GM19025 (cell line): Measurements from ENCODE around the gene ADAMTSL3.

Experiments
- ATAC-seq: cut with Tn5 transposase; IDR thresholded peaks from one replicate; pipeline ENCODE4 v1.9.1; 2021; ENCODE audit warnings: mild to moderate bottlenecking, low read depth, moderate library complexity; ENCODE audit not compliant: unreplicated experiment

ADAMTSL3 gene

GRCh38 chr15:83654379-83655236, 685 bp downstream of the ADAMTSL3 start:
- ATAC-seq = no peak

DNA sequence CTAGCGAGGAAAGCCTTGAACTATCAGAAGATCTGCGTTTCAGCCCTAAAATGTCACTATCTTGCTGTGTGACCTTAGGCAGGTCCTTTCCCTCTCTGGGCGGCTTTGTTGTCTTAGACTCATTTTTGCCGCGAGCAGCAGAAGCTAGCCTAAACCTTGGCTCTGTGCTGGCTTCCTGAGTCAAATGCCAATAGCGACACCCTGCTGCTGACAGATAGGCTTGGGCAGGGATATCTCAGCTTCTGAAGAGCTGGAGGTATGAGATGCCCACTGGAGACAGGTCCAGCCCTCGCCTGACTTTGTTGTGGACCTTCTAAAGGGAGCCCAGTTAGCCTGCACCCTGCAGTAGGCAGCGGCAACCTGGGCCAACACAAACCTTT, 1.3 kb downstream of the ADAMTSL3 start:
- no peak for ATAC-seq

DNA sequence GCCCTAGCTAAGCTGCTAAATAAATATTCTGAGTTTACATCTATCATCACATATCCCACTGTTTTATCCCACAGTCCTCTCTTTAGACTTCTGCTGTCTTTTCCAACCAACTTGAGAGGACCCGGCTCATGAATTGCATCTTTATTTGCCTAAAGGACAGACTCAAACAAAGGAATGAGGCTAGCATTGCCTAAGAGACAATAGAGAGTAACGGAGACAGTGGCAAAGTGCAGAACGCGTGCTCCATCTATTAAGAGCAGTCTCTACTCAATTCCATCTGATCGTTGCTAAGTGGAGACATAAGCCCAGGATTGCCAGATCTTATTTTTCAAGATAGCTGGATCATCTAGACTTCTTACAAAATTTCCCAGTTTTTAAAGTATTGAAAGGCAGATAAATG, 2.3 kb downstream of the ADAMTSL3 start:
- ATAC-seq = no peak

GRCh38 chr15:83656943-83657528, 3.1 kb downstream of the ADAMTSL3 start:
- no peak for ATAC-seq

DNA sequence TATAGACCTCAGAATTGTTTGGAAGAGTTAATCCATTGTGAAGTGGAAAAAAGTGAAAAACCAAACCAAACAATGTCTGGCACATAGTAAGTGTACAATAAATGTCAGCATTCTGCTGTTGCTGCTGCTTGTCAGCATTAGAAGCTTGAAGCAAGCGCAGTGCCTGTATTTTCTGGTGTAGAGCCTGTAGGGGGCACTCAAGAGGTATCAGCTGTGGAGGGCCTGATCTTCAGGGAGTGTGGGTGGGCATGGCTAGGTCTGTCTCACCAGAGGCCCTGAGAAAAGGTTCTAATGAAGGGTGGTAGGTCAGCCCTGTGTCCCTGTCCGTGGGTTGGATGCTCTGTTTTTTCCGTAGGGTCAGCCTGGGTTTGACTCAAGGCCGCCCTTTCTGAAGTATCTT, 3.6 kb downstream of the ADAMTSL3 start:
- ATAC-seq = no peak

- ATAC-seq = no peak
Observed at GRCh38 chr15:83658430-83659416, 4.8 kb downstream of the ADAMTSL3 start.

- no peak for ATAC-seq
Observed at GRCh38 chr15:83659417-83659812, 5.5 kb downstream of the ADAMTSL3 start.

DNA sequence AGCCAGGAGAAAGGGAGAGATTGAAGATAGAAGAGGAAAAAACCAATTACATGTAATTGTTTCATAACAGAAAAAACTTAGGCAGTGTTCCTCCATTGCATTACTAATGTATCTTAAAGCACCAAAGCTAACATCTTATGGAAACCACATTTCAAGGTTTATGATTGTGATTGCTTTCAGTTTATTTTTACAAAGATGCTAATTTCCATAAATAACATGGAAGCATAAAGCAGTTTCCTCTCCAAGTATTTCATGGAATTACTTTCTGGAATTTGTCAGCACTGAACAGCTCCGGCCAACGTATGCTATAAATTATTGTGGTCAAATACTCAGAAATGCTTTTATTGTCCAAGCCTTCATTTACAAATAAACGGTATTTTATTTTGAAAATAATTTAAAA, 11.6 kb downstream of the ADAMTSL3 start:
- ATAC-seq = no peak

- no peak for ATAC-seq
Observed at GRCh38 chr15:83670672-83671229, 16.8 kb downstream of the ADAMTSL3 start.

DNA sequence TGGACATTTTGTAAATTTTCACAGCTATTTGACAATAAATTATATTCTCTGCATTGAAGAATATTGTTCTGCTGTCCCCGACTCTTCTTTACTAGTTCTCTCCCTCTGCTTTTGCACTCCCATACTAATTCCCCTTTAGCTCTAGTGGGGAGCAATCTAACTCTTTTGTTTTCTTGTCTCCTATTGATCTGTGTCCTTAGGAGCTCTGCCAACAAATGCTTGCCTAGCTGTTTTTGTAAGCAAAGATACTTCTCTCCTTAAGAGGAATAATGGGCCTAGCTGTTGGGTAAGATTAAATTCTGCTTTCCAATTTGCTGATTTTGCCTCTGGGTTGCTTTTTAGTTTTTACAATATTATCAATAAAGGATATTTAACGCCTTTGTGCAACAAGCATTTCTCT, 17.7 kb downstream of the ADAMTSL3 start:
- no peak for ATAC-seq

DNA sequence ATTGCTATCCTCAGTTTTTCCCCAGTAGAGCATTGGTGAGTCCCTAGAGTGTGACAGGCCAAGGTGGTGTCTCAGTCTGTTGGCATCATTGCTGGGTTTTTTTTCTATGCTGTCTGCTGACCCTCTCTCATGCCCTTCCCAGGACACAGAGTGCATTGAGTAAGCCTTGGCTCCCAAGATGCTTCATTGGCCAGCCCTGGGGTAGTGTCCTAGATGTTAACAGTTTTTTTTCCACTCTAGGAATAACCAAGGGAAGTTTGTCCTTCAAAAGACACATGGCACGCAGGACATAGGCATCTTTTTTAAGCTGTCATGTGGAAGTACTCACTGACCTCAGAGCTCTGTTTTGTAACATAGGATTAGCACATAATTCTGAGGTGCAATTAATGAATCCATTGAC, 19.5 kb downstream of the ADAMTSL3 start:
- no peak for ATAC-seq

DNA sequence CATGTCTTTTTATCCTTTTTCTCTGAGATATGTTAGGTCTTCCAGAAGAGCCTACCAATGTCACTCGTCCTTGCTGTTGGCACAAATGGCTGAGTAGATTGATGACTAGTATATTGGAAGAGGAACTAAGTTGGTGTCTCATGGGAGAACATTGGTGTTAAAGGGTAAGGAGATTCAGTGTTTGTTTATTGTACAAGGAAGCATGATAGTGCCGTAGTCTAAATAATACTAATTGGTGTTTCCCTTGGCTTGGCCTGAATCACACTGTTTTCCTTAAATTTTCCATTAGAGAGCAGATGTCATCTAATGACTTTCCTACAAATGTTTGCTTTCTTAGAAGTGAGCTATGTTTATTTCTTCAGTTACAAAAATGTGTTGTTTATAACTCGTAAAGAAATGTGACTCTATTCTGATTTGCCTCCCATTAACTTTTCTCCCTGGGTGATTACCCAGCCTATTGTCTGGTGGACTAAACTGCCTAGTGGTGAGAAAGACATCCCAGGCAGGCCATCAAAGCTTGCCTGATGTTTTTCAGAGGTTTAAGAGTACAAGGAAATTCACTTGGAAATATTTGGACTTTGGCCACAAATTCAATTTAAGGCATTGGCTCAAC, 28.7 kb downstream of the ADAMTSL3 start:
- ATAC-seq = no peak

DNA sequence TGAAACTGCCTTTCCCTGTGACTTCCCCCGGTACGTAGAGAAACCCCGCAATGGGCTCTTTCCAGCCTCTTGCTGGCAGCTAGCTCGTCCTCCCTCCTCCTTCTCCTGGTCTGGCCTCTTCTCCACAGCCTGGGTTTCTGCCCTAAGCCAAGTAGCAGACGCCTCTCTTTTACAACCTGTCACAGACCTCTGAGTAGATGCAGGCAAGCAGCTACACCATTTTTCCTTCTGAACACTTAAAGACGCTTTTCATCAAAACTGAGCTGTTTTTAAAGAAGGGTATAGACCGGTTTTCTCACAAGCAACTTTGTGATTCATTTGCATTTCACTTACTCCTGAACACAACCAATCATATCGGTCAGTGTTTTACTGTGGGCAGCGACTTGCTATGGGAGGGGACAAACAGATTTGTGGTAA, 32.0 kb downstream of the ADAMTSL3 start:
- no peak for ATAC-seq

GRCh38 chr15:83688201-83688600, 34.3 kb downstream of the ADAMTSL3 start:
- ATAC-seq = no peak

DNA sequence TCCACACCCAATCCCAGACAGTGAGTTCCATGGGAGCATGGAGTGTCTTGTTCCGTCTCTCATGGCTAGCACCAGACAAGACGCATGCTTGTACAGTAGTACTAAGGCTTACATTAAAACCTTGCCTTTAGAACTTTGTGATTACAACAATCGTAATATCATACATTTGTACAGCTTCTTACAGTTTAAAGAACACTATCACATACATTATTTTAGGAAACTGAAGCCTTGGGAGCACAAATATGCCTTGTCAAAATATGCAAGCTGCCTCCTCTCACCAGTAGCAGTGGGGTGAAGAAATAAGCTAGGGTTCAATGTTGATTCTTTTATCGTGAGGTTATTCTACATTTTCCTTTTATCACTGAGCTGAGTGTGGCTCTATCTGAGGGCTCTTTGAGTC, 36.8 kb downstream of the ADAMTSL3 start:
- ATAC-seq = no peak

- ATAC-seq = no peak
Observed at GRCh38 chr15:83692746-83693581, 39.0 kb downstream of the ADAMTSL3 start.

- ATAC-seq = no peak
Observed at GRCh38 chr15:83694015-83694414, 40.1 kb downstream of the ADAMTSL3 start.

GRCh38 chr15:83694536-83694935, 40.6 kb downstream of the ADAMTSL3 start:
- ATAC-seq = no peak

DNA sequence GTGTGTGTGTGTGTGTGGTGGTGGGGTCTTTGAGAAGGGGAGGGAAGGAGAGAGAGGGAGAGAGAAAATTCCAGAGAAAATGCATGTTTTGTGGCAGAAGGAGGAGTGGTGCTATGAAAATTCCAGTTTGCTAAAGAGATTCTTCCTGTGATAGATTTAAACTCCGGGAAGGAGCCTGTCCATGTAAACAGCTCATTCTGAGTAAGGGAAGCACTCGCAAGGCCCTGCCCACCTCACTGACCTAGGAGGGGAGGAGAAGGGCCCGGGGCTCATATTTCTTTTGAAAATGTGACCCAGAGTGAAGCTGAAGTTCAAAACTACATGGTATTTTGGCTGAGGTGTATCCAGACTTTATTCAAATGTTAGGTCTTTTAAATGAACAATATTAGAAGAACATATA, 41.3 kb downstream of the ADAMTSL3 start:
- ATAC-seq = no peak
